NT2/D1 (cell line): Measurements from ENCODE around the gene COL23A1.

Source experiments
- YY1 ChIP-seq: IDR thresholded peaks from 2 replicates; pipeline ENCODE4 v1.6.1; 2011; ENCODE audit not compliant: insufficient read length, insufficient read depth
- ZNF274 ChIP-seq: IDR thresholded peaks from 2 replicates; pipeline ENCODE4 v1.6.1; 2011; ENCODE audit warnings: mild to moderate bottlenecking, low read depth, low read length

DNA sequence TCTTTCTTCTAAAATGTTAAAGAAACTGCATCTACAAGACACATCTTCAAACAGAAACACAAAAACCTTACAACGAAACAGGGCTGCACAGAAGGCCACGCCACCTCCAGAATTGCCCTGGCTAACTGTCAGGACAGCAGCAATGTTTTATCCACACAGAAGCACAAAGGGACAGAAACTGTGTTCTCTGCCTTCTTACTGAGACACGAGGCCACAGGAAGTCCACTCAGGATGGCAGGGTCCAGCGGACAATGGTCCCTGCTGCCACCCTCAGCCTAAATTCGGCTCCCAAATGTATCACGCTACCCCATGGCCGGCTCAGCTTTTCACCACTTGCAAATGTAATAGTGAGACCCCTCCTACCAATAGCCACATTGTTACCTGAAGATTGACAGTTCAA is 197.8 kb downstream of the COL23A1 start:
- TF ChIP-seq YY1: no peak
- no peak for TF ChIP-seq ZNF274
